HG02623 (cell line): Measurements from ENCODE around the gene KAT8.
A peak's percentile ranks its signal among the peaks of the same experiment; 100 is the strongest.
"Not testable (repeated sequence)": the region's sequence is repeated elsewhere in the genome, so short reads cannot be mapped to it uniquely, and the experiment has no call there.

Experiments
- ATAC-seq: cut with Tn5 transposase; IDR thresholded peaks from one replicate; pipeline ENCODE4 v1.9.1; 2021; ENCODE audit warnings: moderate library complexity; ENCODE audit not compliant: unreplicated experiment

KAT8 gene

GRCh38 chr16:31130336-31130891 is 12.9 kb downstream of the KAT8 start:
- no peak for ATAC-seq

DNA sequence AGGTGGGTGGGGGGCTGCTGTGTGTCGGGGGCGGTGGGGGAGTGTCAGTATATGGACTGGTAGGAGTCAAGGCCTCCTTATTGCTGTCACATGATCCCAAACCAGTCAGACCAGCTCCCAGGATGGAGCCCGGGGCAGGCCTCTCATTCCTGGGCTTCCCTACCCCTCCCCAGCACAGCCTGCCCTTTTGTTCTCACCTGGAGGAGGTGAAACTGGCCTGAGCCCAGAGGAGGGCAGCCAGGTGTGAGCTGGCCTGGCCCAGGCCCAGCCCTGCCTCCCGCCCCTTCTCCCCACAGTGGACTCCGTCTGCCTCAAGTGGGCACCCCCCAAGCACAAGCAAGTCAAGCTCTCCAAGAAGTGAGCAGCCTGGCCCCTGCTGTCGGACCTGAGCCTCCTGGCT is 13.4 kb downstream of the KAT8 start:
- ATAC-seq = no peak

DNA sequence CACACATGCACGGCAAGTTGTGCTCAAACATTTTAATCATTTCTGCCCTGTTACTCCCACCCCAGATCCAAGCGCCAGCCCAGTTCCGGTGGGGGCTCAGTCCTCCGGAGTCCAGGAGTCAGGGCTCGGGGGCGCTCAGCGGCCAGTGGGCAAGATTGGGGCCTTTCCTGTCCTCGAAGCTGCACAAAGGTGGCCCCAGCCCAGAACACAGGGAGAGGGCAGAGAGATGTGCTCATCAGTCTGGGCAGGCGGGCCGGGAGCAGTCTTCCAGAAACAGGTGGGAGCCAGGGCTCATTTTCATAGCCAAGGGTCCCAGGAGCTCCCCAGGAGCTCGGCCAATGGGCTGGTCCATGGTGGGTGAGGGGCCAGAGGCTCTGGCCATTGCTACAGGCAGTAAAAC is 14.0 kb downstream of the KAT8 start:
- no peak for ATAC-seq

- no peak for ATAC-seq
Observed at GRCh38 chr16:31131841-31132271, 14.4 kb downstream of the KAT8 start.

- no peak for ATAC-seq
Observed at GRCh38 chr16:31132303-31132979, 15.0 kb downstream of the KAT8 start.

DNA sequence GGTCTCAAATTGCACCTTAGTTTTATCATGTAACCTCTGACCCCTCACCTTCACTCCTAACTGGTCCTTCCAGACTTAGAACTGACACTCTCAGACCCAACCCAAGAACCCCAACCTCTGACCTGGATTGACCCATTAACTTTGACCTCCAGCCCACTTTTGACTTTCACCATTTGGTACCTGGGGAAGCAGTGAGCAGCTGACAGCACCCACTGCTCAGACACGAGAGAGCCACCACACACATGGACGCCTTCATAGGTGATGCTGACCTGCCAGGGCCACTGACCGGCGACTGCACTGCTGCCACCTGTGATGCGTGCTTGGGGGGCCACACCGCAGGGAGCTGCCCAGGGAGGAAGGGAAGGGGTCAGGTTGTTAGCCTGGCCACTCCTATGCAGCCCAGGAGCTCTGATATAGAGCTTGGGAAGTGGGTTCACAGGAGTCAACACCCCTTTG is 15.6 kb downstream of the KAT8 start:
- ATAC-seq = no peak

DNA sequence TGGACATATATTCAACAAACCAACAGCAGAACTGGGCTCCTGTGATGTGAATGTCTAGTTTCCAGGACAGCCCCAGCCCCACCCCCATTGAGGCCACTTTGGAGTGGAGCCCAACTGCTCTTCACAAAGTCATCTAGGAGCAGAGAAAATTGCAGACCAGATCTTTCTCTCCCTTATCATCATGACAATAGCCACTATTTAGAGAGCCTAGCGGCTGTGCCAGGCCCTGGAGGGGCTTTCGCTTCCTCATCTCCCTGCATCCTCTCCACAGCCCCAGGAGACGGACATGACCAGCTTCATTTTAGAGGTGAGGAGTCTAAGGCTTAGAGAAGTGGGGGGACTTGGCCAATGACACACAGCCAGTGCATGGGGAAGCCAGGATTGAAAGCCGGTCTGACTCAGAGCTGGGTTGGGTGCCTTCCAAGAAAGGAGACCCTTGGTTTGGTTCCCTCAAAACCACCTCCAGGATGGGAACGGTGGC is 16.7 kb downstream of the KAT8 start:
- ATAC-seq = no peak

GRCh38 chr16:31134625-31135534 is 17.4 kb downstream of the KAT8 start:
- no peak for ATAC-seq

- no peak for ATAC-seq
Observed at GRCh38 chr16:31135535-31136286, 18.2 kb downstream of the KAT8 start, which contains the start of gene PRSS8. TSS of gene PRSS8 (minus strand) at chr16:31135727. CDS start at chr16:31135498, 229 bp downstream.

GRCh38 chr16:31136287-31136662 is 18.8 kb downstream of the KAT8 start:
- no peak for ATAC-seq

DNA sequence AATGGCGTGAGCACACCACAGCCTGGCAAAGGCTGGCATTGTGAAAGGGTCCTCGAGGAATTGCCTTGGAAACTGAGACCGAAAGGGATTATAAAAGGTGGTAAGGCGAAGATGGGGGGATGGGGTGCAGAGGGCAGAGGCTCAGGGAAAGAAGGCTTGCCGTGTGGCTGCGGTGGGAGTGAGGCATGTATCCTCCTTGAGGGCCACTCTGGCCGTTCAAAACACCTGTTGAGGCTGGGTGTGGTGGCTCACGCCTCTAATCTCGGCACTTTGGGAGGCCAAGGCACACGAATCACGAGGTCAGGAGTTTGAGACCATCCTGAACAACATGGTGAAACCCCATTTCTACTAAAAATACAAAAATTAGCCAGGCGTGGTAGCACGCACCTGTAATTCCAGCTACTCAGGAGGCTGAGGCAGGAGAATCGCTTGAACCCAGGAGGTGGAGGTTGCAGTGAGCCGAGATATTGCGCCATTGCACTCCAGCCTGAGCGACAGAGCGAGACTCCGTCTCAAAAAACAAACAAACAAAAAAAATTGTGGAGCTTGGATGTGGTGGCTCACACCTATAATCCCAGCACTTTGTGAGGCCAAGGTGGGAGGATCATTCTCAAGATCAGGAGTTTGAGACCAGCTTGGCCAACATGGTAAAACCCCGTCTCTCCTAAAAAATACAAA is 19.5 kb downstream of the KAT8 start:
- not testable (repeated sequence) for ATAC-seq

DNA sequence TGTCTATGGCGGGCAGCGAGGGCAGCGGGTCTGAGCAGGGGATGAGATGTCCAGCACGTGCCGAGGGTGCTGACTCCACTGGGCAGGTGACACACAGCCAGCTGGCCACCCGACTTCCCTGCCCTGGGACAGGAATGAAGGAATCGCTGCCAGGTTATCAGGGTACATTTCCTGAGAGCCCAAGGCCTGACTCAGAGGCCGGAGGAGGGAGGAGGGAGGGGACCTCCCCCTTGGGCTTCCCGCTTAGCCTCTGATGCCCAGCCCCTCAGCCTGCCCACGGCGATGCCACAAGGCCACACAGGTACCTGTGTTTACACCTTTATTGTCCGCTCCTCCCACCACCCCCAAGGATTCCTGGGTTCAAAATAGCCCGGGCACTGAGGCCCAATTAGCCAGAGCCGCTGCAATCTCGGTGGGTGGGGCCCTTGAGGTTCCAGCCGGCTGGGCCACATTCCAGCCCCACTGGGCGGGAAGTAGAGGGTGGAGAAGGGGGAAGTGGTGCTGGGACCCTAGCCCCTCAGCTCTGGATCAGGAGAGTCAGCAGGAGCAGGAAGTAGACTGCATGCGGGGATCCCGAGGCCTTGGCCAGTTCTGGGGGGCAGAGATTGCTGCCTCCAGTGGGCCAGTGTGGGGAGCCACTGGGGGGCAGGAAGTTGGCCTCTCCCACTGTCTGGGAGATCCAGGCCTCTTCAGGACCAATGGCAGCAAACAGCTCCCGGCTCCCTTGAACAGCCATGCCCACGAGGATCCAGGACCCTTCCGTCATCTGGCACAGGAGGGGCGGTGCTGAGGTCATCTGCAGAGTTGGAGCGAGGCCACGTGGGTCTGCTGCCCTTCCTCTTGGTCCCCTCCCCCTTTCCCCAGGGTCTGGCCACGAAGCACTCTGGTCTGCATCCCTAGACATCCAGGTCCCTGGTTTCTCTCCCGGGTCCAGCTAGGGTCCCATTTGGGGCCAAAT is 21.4 kb downstream of the KAT8 start:
- no peak for ATAC-seq

- not testable (repeated sequence) for ATAC-seq
Observed at GRCh38 chr16:31141071-31141469, 23.6 kb downstream of the KAT8 start.

DNA sequence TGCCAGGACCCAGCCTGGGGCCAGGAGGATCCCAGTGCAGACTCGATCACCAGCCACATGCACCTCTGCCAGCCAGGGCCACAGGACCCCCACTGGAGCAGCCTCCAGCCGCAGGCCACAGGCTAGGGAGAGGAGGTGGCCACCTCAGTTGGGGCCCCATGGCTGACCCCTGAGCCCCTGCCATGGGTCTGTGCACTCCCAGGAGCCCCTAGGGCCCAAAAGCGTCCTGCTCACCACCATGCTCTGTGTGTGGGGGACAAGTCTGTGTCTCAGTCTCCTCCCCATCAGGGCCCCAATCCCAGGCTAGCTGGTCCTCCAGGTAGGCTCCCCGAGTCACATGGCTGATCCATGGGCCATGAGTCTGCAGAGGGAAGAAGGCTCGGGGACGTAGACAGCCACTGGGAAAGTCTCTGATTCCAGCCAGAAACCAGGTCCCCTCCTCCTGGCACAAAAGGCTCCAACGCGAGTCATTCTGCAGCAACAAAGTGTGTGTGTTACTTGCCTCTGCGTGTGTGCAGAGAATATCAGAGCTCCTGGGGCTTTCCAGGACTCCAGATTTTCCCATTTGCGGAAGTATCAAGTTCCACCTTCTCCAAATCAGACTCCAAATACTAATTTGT is 24.1 kb downstream of the KAT8 start:
- ATAC-seq = no peak

- peak; percentile 81 for ATAC-seq
Observed at GRCh38 chr16:31142109-31143010, 24.9 kb downstream of the KAT8 start.

GRCh38 chr16:31143011-31143693 is 25.7 kb downstream of the KAT8 start:
- ATAC-seq = no peak

GRCh38 chr16:31143694-31144148 is 26.3 kb downstream of the KAT8 start:
- no peak for ATAC-seq
